Measurements from ENCODE around the gene ST3GAL2.

GRCh38 chr16:70444249-70445063, 5.6 kb upstream of the ST3GAL2 start:
- no peak for TF ChIP-seq POLR2A (IDR thresholded peaks at IDR 0.05)
- no peak for TF ChIP-seq EP300 (IDR thresholded peaks at IDR 0.05)
- TF ChIP-seq CTCF (IDR thresholded peaks at IDR 0.05): no peak
- no peak for TF ChIP-seq POLR2AphosphoS5 (IDR thresholded peaks at IDR 0.05)

Measured in suprapubic skin (tissue), 4 donors.